HG03439 (cell line): ENCODE data around the gene NRP1.

Source experiments
- ATAC-seq: cut with Tn5 transposase; IDR thresholded peaks from one replicate; pipeline ENCODE4 v1.9.1; 2021; ENCODE audit warnings: mild to moderate bottlenecking, moderate library complexity; ENCODE audit not compliant: unreplicated experiment

NRP1 gene

GRCh38 chr10:33133557-33133956 is 200.9 kb downstream of the NRP1 start:
- no peak for ATAC-seq

GRCh38 chr10:33132626-33133025 is 201.8 kb downstream of the NRP1 start:
- no peak for ATAC-seq

GRCh38 chr10:33129996-33130386 is 204.5 kb downstream of the NRP1 start:
- no peak for ATAC-seq

GRCh38 chr10:33129141-33129995 is 205.1 kb downstream of the NRP1 start:
- ATAC-seq, result no peak

GRCh38 chr10:33127622-33128021 is 206.8 kb downstream of the NRP1 start:
- ATAC-seq, result no peak
